22Rv1 (cell line): ENCODE measurements around the gene DNM2.

Source experiments
- H3K27ac ChIP-seq: fragments of 450-650 bp; 2 replicates; pipeline ENCODE4 v1.5.1; 2017
- CTCF ChIP-seq: fragments of 450-650 bp; IDR thresholded peaks from 2 replicates; pipeline ENCODE4 v1.5.1; 2017; ENCODE audit warnings: mild to moderate bottlenecking
- ZFX ChIP-seq: fragments of 450-650 bp; IDR thresholded peaks from 2 replicates; pipeline ENCODE4 v1.6.1; 2017; ENCODE audit warnings: antibody characterized with exemption, borderline replicate concordance

DNM2 gene

GRCh38 chr19:10815007-10815536 lies 97.2 kb downstream of the DNM2 start:
- TF ChIP-seq CTCF = no peak
- no peak for TF ChIP-seq ZFX
- H3K27ac ChIP-seq = no peak overlapping the region

GRCh38 chr19:10815969-10816644 lies 98.2 kb downstream of the DNM2 start:
- H3K27ac ChIP-seq = no peak overlapping the region

GRCh38 chr19:10816691-10817090 lies 98.8 kb downstream of the DNM2 start:
- no peak overlapping the region for H3K27ac ChIP-seq
- TF ChIP-seq CTCF (no peak), ZFX (no peak)

More at GRCh38 chr19:10815969-10816644, 98.2 kb downstream of the DNM2 start:
- no peak for TF ChIP-seq CTCF
- TF ChIP-seq ZFX = no peak

GRCh38 chr19:10817291-10818038 lies 99.6 kb downstream of the DNM2 start:
- H3K27ac ChIP-seq = no peak overlapping the region
- TF ChIP-seq CTCF (no peak), ZFX (no peak)

- TF ChIP-seq CTCF (no peak), ZFX (no peak)
- no peak overlapping the region for H3K27ac ChIP-seq
Measured at GRCh38 chr19:10818301-10819123, 100.6 kb downstream of the DNM2 start.

GRCh38 chr19:10819124-10820060 lies 101.5 kb downstream of the DNM2 start:
- TF ChIP-seq CTCF (no peak), ZFX (no peak)
- H3K27ac ChIP-seq = no peak overlapping the region
